ENCODE data around the gene TAS2R38. TPM values are rescaled to one million over a fixed set of nuclear protein-coding genes. Genes with fewer than 3 reads are reported as not detected.

The TAS2R38 gene
- total and polyA plus RNA-seq, 9 donors = 0.11 to 0.38 (median 0.21) TPM; not detected in 5

Other genes with a start within 250 kb of the TAS2R38 start
- gene SSBP1, start 235.4 kb downstream of the TAS2R38 start, total RNA-seq = 134 TPM
- 100 to 1,000 TPM in 4 of 8 donors, 10 to 100 TPM in 4; 89.1 to 108 (median 99.8) TPM for gene SSBP1, start 235.4 kb downstream of the TAS2R38 start, polyA plus RNA-seq (ENCODE audit: insufficient read depth in 1 of 8, insufficient read length in 8 of 8, low replicate concordance in 1 of 8)
- gene TAS2R3, start 209.7 kb downstream of the TAS2R38 start, total RNA-seq = 1.5 TPM
- under 1 TPM in 7 of 8 donors, not detected in 1; 0.12 to 0.65 (median 0.36) TPM for gene TAS2R3, start 209.7 kb downstream of the TAS2R38 start, polyA plus RNA-seq (ENCODE audit: insufficient read depth in 1 of 8, insufficient read length in 8 of 8, low replicate concordance in 1 of 8)
- gene TAS2R4, start 197.1 kb downstream of the TAS2R38 start, total RNA-seq = 1.5 TPM
- gene TAS2R4, start 197.1 kb downstream of the TAS2R38 start, polyA plus RNA-seq (ENCODE audit: insufficient read depth in 1 of 8, insufficient read length in 8 of 8, low replicate concordance in 1 of 8) = 1 to 10 TPM in 2 of 8 donors, under 1 TPM in 6; 0.26 to 2.2 (median 0.83) TPM
- 1.1 TPM for gene TAS2R5, start 183.6 kb downstream of the TAS2R38 start, total RNA-seq
- gene TAS2R5, start 183.6 kb downstream of the TAS2R38 start, polyA plus RNA-seq (ENCODE audit: insufficient read depth in 1 of 8, insufficient read length in 8 of 8, low replicate concordance in 1 of 8) = 1 to 10 TPM in 5 of 8 donors, under 1 TPM in 3; 0.61 to 2.5 (median 1.4) TPM
- gene PRSS37, start 132.3 kb downstream of the TAS2R38 start, total RNA-seq = not detected
- under 1 TPM in 4 of 8 donors, not detected in 4; 0.10 to 0.19 (median 0.13) TPM for gene PRSS37, start 132.3 kb downstream of the TAS2R38 start, polyA plus RNA-seq (ENCODE audit: insufficient read depth in 1 of 8, insufficient read length in 8 of 8, low replicate concordance in 1 of 8)
- gene OR9A4, start 57.4 kb downstream of the TAS2R38 start, total RNA-seq = not detected
- under 1 TPM in 1 of 8 donors, not detected in 7; 0.21 TPM for gene OR9A4, start 57.4 kb downstream of the TAS2R38 start, polyA plus RNA-seq (ENCODE audit: insufficient read depth in 1 of 8, insufficient read length in 8 of 8, low replicate concordance in 1 of 8)
- gene CLEC5A, start 26.8 kb downstream of the TAS2R38 start, total RNA-seq = 0.13 TPM
- gene CLEC5A, start 26.8 kb downstream of the TAS2R38 start, polyA plus RNA-seq (ENCODE audit: insufficient read depth in 1 of 8, insufficient read length in 8 of 8, low replicate concordance in 1 of 8) = under 1 TPM; 0.19 to 0.32 (median 0.24) TPM
- 0.13 TPM for gene MGAM, start 22.1 kb upstream of the TAS2R38 start, total RNA-seq
- under 1 TPM; 0.15 to 0.57 (median 0.33) TPM for gene MGAM, start 22.1 kb upstream of the TAS2R38 start, polyA plus RNA-seq (ENCODE audit: insufficient read depth in 1 of 8, insufficient read length in 8 of 8, low replicate concordance in 1 of 8)
- gene MGAM2, start 137.9 kb upstream of the TAS2R38 start, total RNA-seq = under 0.01 TPM
- gene MGAM2, start 137.9 kb upstream of the TAS2R38 start, polyA plus RNA-seq (ENCODE audit: insufficient read depth in 1 of 8, insufficient read length in 8 of 8, low replicate concordance in 1 of 8) = 1 to 10 TPM in 1 of 8 donors, under 1 TPM in 6, not detected in 1; 0.04 to 2.1 (median 0.07) TPM

Measured in muscle of leg (tissue), 9 donors.